ENCODE measurements around the gene KAZALD1. TPM values are rescaled to one million over a fixed set of nuclear protein-coding genes. Genes with fewer than 3 reads are reported as not detected.

The KAZALD1 gene
- total and polyA plus RNA-seq, 10 of the 15 experiments (the other 5 are each of a cell fraction or from before 2014, with no cell fraction given) = 0.10 to 4.3 (median 1.9) TPM

DNA sequence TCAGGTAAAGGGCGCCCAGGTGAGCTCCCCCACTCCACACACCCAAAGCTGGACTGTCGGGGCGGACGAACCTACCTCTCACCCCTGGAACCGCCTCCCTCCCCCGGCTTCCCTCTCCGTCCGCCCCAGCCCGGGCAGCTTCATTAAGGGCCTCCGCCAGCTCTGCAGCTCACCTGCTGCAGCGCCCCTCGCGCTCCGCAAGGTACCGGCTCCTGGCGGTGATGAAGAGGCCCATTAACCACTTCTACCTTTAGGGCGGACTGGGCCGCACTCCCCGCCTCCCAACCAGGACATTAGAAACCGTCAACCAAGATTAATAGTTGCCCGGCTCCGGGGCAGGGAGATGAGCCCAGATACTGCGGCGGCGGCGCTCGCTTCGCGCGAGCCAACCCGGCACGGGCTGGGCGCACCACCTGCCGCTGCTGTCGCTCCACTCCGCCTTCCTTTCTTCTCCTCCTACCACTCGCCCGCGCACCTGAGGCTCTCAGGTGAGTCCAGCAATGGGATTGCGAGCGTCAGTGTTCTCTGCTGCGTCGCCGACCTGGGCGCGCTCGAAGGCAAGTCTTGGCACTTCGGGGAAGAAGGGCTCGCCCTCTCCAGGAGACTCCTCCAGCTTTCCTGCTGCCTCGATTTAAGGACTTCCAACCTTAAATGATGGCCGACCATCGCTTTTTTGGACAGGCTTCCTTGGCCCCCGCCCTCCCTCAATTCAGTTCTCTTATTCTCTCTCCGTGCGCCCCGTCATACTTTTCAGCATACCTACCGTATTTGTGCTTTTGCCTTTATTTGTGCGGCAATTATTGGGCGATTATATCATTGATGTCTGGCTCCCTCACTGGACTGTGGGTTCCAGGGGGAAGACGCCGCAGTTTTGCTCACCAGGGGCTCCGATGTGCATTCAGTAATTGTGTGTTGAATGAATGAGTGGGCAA, 13.6 kb upstream of the KAZALD1 start:
- no peak for DNase-seq (ENCODE audit: low read depth, low spot score)
- no peak for FAIRE-seq
- no TSS peak for BruUV-seq (replicated peaks)
- H3K4me3 ChIP-seq = no peak overlapping the region
- H3K9me3 ChIP-seq (replicated peaks; ENCODE audit: control insufficient read depth, insufficient read depth, low read length) = no peaks in the 10 kb centered on the region
- no peaks in the 10 kb centered on the region for H4K20me1 ChIP-seq (ENCODE audit: control insufficient read depth, insufficient read depth)
- no peak overlapping the region for H2AFZ ChIP-seq (ENCODE audit: control insufficient read depth, low read depth, low read length)
- no peaks in the 10 kb centered on the region for H3K36me3 ChIP-seq (ENCODE audit: control insufficient read depth in 2 of 2, insufficient read depth in 2 of 2, low read length in 1 of 2)
- no peak overlapping the region for H3K27ac ChIP-seq (ENCODE audit: control insufficient read depth, insufficient read depth)
- peaks cover 8% of the 10 kb centered on the region for H3K4me1 ChIP-seq (ENCODE audit: control insufficient read depth, insufficient read depth, low read length)
- ChIA-PET RAD21 (ENCODE audit: unreplicated experiment) (no interaction called here), SMC1A (ENCODE audit: uncharacterized antibody, unreplicated experiment) (interaction anchor here (1.4 kb wide), 1 partner anchor 28 kb away, joined by 3 read pairs; no protein-coding TSS in a partner anchor), POLR2A (interaction anchor here (0.5 kb wide), 1 partner anchor 13 kb away, joined by 3 read pairs; no protein-coding TSS in a partner anchor), CTCF (interaction anchor here (1.2 to 24.4 kb wide), 2 partner anchors 13 to 94 kb away, joined by 3 to 885 read pairs; partner anchors contain the start of gene KAZALD1)
- in situ Hi-C loops (cut with MboI) (no loop called here), intact Hi-C loops (cut with micrococcal nuclease; ENCODE audit: unreplicated experiment) (no loop called here)
- H3K4me2 ChIP-seq (ENCODE audit: control insufficient read depth, insufficient read depth) = no peak overlapping the region
- 77% methylated on average over 60 of the region's 62 CpGs for WGBS (ENCODE audit: insufficient coverage, insufficient replicate concordance, low lambda C conversion rate, missing lambda C conversion rate)
- no peaks in the 10 kb centered on the region for H3K79me2 ChIP-seq (ENCODE audit: control insufficient read depth, insufficient read depth, low read length)
- H3K27me3 ChIP-seq (replicated peaks in 1 of 2; ENCODE audit: control insufficient read depth in 2 of 2, insufficient read depth in 2 of 2, low read length in 1 of 2) = peaks cover 0 to 1% of the 10 kb centered on the region in 2 experiments; a peak in 2 of 4 replicates
- H3K9ac ChIP-seq (ENCODE audit: control insufficient read depth, insufficient read depth, low read length) = no peak overlapping the region
- no peak for ATAC-seq
- TF ChIP-seq BRCA1 (IDR thresholded peaks at IDR 0.05; ENCODE audit: low read depth, low read length) (no peak), EZH2 (IDR thresholded peaks at IDR 0.05; ENCODE audit: borderline replicate concordance, control insufficient read depth, low read depth, low read length) (no peak), NFIC (IDR thresholded peaks at IDR 0.05; ENCODE audit: low read depth, low read length) (no peak), FOXM1 (IDR thresholded peaks at IDR 0.05; ENCODE audit: low read depth, low read length) (no peak), SMAD5 (IDR thresholded peaks at IDR 0.05; ENCODE audit: low read depth) (no peak), NR2C2 (IDR thresholded peaks at IDR 0.05; ENCODE audit: borderline replicate concordance, control insufficient read depth, insufficient read length, low read depth) (no peak), BCL11A (IDR thresholded peaks at IDR 0.05; ENCODE audit: low read depth, low read length) (no peak), SREBF1 (IDR thresholded peaks at IDR 0.05; ENCODE audit: low read length) (no peak), POLR2A (IDR thresholded peaks at IDR 0.05; ENCODE audit: low read depth, low read length) (no peak), KDM1A (IDR thresholded peaks at IDR 0.05; ENCODE audit: borderline replicate concordance) (no peak), YY1 (IDR thresholded peaks at IDR 0.05; ENCODE audit: low read depth, low read length) (no peak), NKRF (conservative IDR thresholded peaks at IDR 0.05) (no peak), CEBPB (IDR thresholded peaks at IDR 0.05; ENCODE audit: borderline replicate concordance in 1 of 2, low read depth in 2 of 2, low read length in 2 of 2) (no peak), MYC (IDR thresholded peaks at IDR 0.05; ENCODE audit: insufficient read depth, insufficient read length, insufficient replicate concordance, low read length, severe bottlenecking) (no peak), POU2F2 (IDR thresholded peaks at IDR 0.05; ENCODE audit: borderline replicate concordance, low read depth, low read length) (no peak)
- TF ChIP-seq, protein P1, sequence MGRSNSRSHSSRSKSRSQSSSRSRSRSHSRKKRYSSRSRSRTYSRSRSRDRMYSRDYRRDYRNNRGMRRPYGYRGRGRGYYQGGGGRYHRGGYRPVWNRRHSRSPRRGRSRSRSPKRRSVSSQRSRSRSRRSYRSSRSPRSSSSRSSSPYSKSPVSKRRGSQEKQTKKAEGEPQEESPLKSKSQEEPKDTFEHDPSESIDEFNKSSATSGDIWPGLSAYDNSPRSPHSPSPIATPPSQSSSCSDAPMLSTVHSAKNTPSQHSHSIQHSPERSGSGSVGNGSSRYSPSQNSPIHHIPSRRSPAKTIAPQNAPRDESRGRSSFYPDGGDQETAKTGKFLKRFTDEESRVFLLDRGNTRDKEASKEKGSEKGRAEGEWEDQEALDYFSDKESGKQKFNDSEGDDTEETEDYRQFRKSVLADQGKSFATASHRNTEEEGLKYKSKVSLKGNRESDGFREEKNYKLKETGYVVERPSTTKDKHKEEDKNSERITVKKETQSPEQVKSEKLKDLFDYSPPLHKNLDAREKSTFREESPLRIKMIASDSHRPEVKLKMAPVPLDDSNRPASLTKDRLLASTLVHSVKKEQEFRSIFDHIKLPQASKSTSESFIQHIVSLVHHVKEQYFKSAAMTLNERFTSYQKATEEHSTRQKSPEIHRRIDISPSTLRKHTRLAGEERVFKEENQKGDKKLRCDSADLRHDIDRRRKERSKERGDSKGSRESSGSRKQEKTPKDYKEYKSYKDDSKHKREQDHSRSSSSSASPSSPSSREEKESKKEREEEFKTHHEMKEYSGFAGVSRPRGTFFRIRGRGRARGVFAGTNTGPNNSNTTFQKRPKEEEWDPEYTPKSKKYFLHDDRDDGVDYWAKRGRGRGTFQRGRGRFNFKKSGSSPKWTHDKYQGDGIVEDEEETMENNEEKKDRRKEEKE (IDR thresholded peaks at IDR 0.05) = no peak
- TF ChIP-seq, protein P2, sequence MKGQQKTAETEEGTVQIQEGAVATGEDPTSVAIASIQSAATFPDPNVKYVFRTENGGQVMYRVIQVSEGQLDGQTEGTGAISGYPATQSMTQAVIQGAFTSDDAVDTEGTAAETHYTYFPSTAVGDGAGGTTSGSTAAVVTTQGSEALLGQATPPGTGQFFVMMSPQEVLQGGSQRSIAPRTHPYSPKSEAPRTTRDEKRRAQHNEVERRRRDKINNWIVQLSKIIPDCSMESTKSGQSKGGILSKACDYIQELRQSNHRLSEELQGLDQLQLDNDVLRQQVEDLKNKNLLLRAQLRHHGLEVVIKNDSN (IDR thresholded peaks at IDR 0.05; ENCODE audit: borderline replicate concordance, extremely low read length, insufficient read depth, low read depth, low read length) = no peak

All from GM12878 (cell line).